HEK293T (cell line): Measurements from ENCODE around the gene INTS6L.

Experiments used
- CTCF ChIA-PET: fragments of 350-600 bp; formaldehyde crosslinking; extraction: SDS; loops from one replicate; lab custom pipeline; 2021; ENCODE audit warnings: antibody characterized with exemption, inconsistent platforms; lab: Yijun Ruan, JAX
- POLR2A ChIA-PET: fragments of 350-600 bp; formaldehyde crosslinking; extraction: SDS; loops from one replicate; lab custom pipeline; 2020; ENCODE audit warnings: antibody characterized with exemption, inconsistent platforms; lab: Yijun Ruan, JAX
- DNase-seq: peaks from one replicate; pipeline ENCODE4 v3.0.0; 2012; ENCODE audit warnings: mixed read lengths; ENCODE audit errors: extremely low spot score
- ARNT ChIP-seq: fragments of 450-650 bp; IDR thresholded peaks from 2 replicates; pipeline ENCODE4 v1.6.1; 2017; ENCODE audit warnings: mild to moderate bottlenecking
- BHLHE40 ChIP-seq: fragments of 450-650 bp; IDR thresholded peaks from 2 replicates; pipeline ENCODE4 v1.6.1; 2016; ENCODE audit warnings: mild to moderate bottlenecking, moderate library complexity, borderline replicate concordance
- CTBP1 ChIP-seq: fragments of 450-650 bp; IDR thresholded peaks from 2 replicates; pipeline ENCODE4 v1.6.1; 2016; ENCODE audit warnings: borderline replicate concordance
- ELF4 ChIP-seq: fragments of 450-650 bp; IDR thresholded peaks from 2 replicates; pipeline ENCODE4 v1.6.1; 2017; ENCODE audit warnings: antibody characterized with exemption
- FOXA1 ChIP-seq: fragments of 450-650 bp; IDR thresholded peaks from 2 replicates; pipeline ENCODE4 v1.6.1; 2016; ENCODE audit warnings: mild to moderate bottlenecking
- FOXK2 ChIP-seq: fragments of 450-650 bp; IDR thresholded peaks from 2 replicates; pipeline ENCODE4 v1.6.1; 2016; ENCODE audit warnings: mild to moderate bottlenecking
- FOXM1 ChIP-seq: fragments of 450-650 bp; IDR thresholded peaks from 2 replicates; pipeline ENCODE4 v1.6.1; 2017; ENCODE audit warnings: mild to moderate bottlenecking, borderline replicate concordance
- HDGF ChIP-seq: fragments of 450-650 bp; IDR thresholded peaks from 2 replicates; pipeline ENCODE4 v1.6.1; 2017; ENCODE audit warnings: antibody characterized with exemption, borderline replicate concordance
- L3MBTL2 ChIP-seq: fragments of 450-650 bp; conservative IDR thresholded peaks from 2 replicates; pipeline ENCODE4 v1.6.1; 2016; ENCODE audit warnings: mild to moderate bottlenecking
- LEF1 ChIP-seq: fragments of 450-650 bp; IDR thresholded peaks from 2 replicates; pipeline ENCODE4 v1.6.1; 2017; ENCODE audit warnings: mild to moderate bottlenecking, borderline replicate concordance
- NFRKB ChIP-seq: fragments of 450-650 bp; IDR thresholded peaks from 2 replicates; pipeline ENCODE4 v1.6.1; 2016; ENCODE audit warnings: mild to moderate bottlenecking, moderate library complexity
- PKNOX1 ChIP-seq: fragments of 450-650 bp; IDR thresholded peaks from 2 replicates; pipeline ENCODE4 v1.6.1; 2016
- SP1 ChIP-seq: fragments of 450-650 bp; IDR thresholded peaks from 2 replicates; pipeline ENCODE4 v1.6.1; 2017
- SUZ12 ChIP-seq: fragments of 450-650 bp; IDR thresholded peaks from 2 replicates; pipeline ENCODE4 v1.6.1; 2016; ENCODE audit warnings: mild to moderate bottlenecking
- TARDBP ChIP-seq: fragments of 450-650 bp; IDR thresholded peaks from 2 replicates; pipeline ENCODE4 v1.6.1; 2016
- ZNF384 ChIP-seq: fragments of 450-650 bp; IDR thresholded peaks from 2 replicates; pipeline ENCODE4 v1.6.1; 2016

Gene INTS6L

GRCh38 chrX:135535077-135535940 lies 14.8 kb downstream of the INTS6L start:
- ChIA-PET CTCF (no interaction called here), POLR2A (no interaction called here)
- DNase-seq, result no peak
- TF ChIP-seq FOXA1 (no peak), HDGF (no peak), SUZ12 (no peak), ELF4 (no peak)

- TF ChIP-seq ELF4 (no peak), FOXM1 (no peak), BHLHE40 (no peak), ZNF384 (no peak), NFRKB (no peak), TARDBP (no peak), SP1 (no peak), PKNOX1 (no peak), HDGF (no peak), SUZ12 (no peak), LEF1 (no peak), FOXA1 (no peak), CTBP1 (no peak), FOXK2 (no peak), ARNT (no peak), L3MBTL2 (no peak)
- CTCF ChIA-PET, result no interaction called here
- no peak for DNase-seq
- POLR2A ChIA-PET, result no interaction called here
Measured at GRCh38 chrX:135536877-135537276, 16.4 kb downstream of the INTS6L start.

GRCh38 chrX:135541351-135541750 lies 20.9 kb downstream of the INTS6L start:
- no peak for TF ChIP-seq FOXA1
- TF ChIP-seq NFRKB, result no peak
- TF ChIP-seq TARDBP, result no peak
- TF ChIP-seq FOXK2, result no peak
- no peak for TF ChIP-seq SP1
- no peak for TF ChIP-seq PKNOX1
- no peak for TF ChIP-seq L3MBTL2
- no peak for TF ChIP-seq ELF4
- no peak for TF ChIP-seq HDGF
- no peak for TF ChIP-seq LEF1
- no peak for TF ChIP-seq ARNT
- TF ChIP-seq CTBP1, result no peak
- ChIA-PET POLR2A (no interaction called here), CTCF (interaction anchor here (0.6 kb wide), 2 partner anchors 12 to 86 kb away, joined by 3 to 4 read pairs; no protein-coding TSS in a partner anchor)
- DNase-seq, result no peak

GRCh38 chrX:135543172-135543571 lies 22.7 kb downstream of the INTS6L start:
- no peak for TF ChIP-seq HDGF
- no peak for TF ChIP-seq SUZ12
- TF ChIP-seq ZNF384, result no peak
- no peak for TF ChIP-seq PKNOX1
- no peak for DNase-seq
- POLR2A ChIA-PET, result no interaction called here
- CTCF ChIA-PET, result interaction anchor here (0.6 kb wide), 2 partner anchors 10 to 26 kb away, joined by 3 read pairs; no protein-coding TSS in a partner anchor

GRCh38 chrX:135543924-135544323 lies 23.5 kb downstream of the INTS6L start:
- TF ChIP-seq PKNOX1 (no peak), LEF1 (no peak), SP1 (no peak), NFRKB (no peak), ELF4 (no peak), ARNT (no peak), FOXA1 (no peak), SUZ12 (no peak), FOXM1 (no peak), BHLHE40 (no peak), FOXK2 (no peak), ZNF384 (no peak), L3MBTL2 (no peak), CTBP1 (no peak), TARDBP (no peak)
- DNase-seq, result no peak
- POLR2A ChIA-PET, result no interaction called here
- CTCF ChIA-PET, result interaction anchor here (0.6 kb wide), 2 partner anchors 11 to 25 kb away, joined by 3 read pairs; no protein-coding TSS in a partner anchor
